GM12874 (cell line): ENCODE results near the gene MDH1B.
A peak's percentile ranks its signal among the peaks of the same experiment; 100 is the strongest.

Experiments
- CTCF ChIP-seq: IDR thresholded peaks from 2 replicates; pipeline ENCODE4 v1.5.1; 2011; ENCODE audit warnings: low read depth, mild to moderate bottlenecking, control low read depth, low read length, moderate library complexity; ENCODE audit not compliant: insufficient read depth

The MDH1B gene

GRCh38 chr2:206783718-206784117 lies 18.6 kb upstream of the MDH1B start:
- TF ChIP-seq CTCF = peak; percentile 45; the same call in 1 of the 2 replicates

GRCh38 chr2:206780671-206781070 lies 15.5 kb upstream of the MDH1B start:
- TF ChIP-seq CTCF = no peak

- no peak for TF ChIP-seq CTCF
Observed at GRCh38 chr2:206776432-206776831, 11.3 kb upstream of the MDH1B start.

- TF ChIP-seq CTCF = no peak
Observed at GRCh38 chr2:206774871-206775270, 9.7 kb upstream of the MDH1B start.

- no peak for TF ChIP-seq CTCF
Observed at GRCh38 chr2:206766057-206766930, 1.2 kb upstream of the MDH1B start.

GRCh38 chr2:206764673-206765241 lies 371 bp downstream of the MDH1B start:
- TF ChIP-seq CTCF = no peak

- no peak for TF ChIP-seq CTCF
Observed at GRCh38 chr2:206756816-206757215, 8.3 kb downstream of the MDH1B start.
